ENCODE results near the gene EWSR1. TPM values are rescaled to one million over a fixed set of nuclear protein-coding genes. Genes with fewer than 3 reads are reported as not detected.
A peak's percentile ranks its signal among the peaks of the same experiment; 100 is the strongest.

Gene EWSR1
- total and polyA plus RNA-seq, 2 experiments from 2014 or later = 391 to 427 TPM

GRCh38 chr22:29291215-29291614, 23.1 kb downstream of the EWSR1 start (continued):
- no peak for TF ChIP-seq NANOG (IDR thresholded peaks at IDR 0.05; ENCODE audit: borderline replicate concordance)

DNA sequence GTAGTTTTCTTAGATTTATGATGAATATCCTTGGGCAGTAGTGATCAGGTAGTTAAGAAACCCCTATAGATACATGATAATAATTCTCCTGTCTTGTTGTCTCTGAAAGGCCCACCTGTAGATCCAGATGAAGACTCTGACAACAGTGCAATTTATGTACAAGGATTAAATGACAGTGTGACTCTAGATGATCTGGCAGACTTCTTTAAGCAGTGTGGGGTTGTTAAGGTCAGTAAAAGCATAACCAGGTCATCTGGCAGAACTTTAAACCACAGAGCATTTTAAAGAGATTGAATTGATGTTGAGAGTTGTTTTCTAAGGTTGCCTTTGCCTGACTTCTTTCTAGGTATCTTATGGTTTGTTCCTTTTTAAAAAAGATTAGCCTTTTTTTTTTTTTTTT, 24.3 kb downstream of the EWSR1 start:
- Histone ChIP-seq H3K27ac (ENCODE audit: low read depth) (no peak overlapping the region), H3K4me1 (ENCODE audit: insufficient read depth) (no peaks in the 10 kb centered on the region), H3K27me3 (ENCODE audit: insufficient read depth) (no peaks in the 10 kb centered on the region), H3K36me3 (ENCODE audit: insufficient read depth) (peaks cover 96% of the 10 kb centered on the region), H3K4me3 (no peak overlapping the region), H3K79me2 (replicated peaks; ENCODE audit: insufficient read depth) (peaks cover 66% of the 10 kb centered on the region), H3K4me2 (no peak overlapping the region), H2AFZ (no peak overlapping the region), H3F3A (replicated peaks; ENCODE audit: low read depth) (peaks cover 50% of the 10 kb centered on the region), H3K9me2 (ENCODE audit: insufficient read depth) (no peaks in the 10 kb centered on the region), H4K20me1 (replicated peaks; ENCODE audit: insufficient read depth) (peaks cover 64% of the 10 kb centered on the region)
- Mint-ChIP-seq H3K9me3 (no peaks in the 10 kb centered on the region), H3K27me3 (ENCODE audit: insufficient read depth, low read depth, poor library complexity) (peaks cover 8% of the 10 kb centered on the region), H3K27ac (no peak overlapping the region), H3K4me1 (peaks cover 3% of the 10 kb centered on the region; the same call in 2 of the 3 replicates), H3K4me3 (no peak overlapping the region), H3K36me3 (ENCODE audit: low read depth) (peaks cover 97% of the 10 kb centered on the region)
- no peak for TF ChIP-seq REST (IDR thresholded peaks at IDR 0.05; ENCODE audit: unreplicated experiment)
- TF ChIP-seq POLR2AphosphoS5 (IDR thresholded peaks at IDR 0.05; ENCODE audit: low read depth) = no peak
- no peak for TF ChIP-seq NANOG (IDR thresholded peaks at IDR 0.05; ENCODE audit: borderline replicate concordance)
- no peak for TF ChIP-seq ETS1 (IDR thresholded peaks at IDR 0.05)
- TF ChIP-seq JUNB (IDR thresholded peaks at IDR 0.05; ENCODE audit: unreplicated experiment) = no peak
- no peak for TF ChIP-seq CREB1 (CRISPR knock-in tag; IDR thresholded peaks at IDR 0.05; ENCODE audit: low read depth)
- TF ChIP-seq, protein P1, sequence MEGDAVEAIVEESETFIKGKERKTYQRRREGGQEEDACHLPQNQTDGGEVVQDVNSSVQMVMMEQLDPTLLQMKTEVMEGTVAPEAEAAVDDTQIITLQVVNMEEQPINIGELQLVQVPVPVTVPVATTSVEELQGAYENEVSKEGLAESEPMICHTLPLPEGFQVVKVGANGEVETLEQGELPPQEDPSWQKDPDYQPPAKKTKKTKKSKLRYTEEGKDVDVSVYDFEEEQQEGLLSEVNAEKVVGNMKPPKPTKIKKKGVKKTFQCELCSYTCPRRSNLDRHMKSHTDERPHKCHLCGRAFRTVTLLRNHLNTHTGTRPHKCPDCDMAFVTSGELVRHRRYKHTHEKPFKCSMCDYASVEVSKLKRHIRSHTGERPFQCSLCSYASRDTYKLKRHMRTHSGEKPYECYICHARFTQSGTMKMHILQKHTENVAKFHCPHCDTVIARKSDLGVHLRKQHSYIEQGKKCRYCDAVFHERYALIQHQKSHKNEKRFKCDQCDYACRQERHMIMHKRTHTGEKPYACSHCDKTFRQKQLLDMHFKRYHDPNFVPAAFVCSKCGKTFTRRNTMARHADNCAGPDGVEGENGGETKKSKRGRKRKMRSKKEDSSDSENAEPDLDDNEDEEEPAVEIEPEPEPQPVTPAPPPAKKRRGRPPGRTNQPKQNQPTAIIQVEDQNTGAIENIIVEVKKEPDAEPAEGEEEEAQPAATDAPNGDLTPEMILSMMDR (conservative IDR thresholded peaks at IDR 0.05; ENCODE audit: low read depth in 2 of 2) = no peak
- no peak for DNase-seq (ENCODE audit: low spot score)
- ATAC-seq = no peak

GRCh38 chr22:29298641-29299040, 30.6 kb downstream of the EWSR1 start:
- DNase-seq (ENCODE audit: low spot score) (no peak), ATAC-seq (no peak)
- Histone ChIP-seq H3K79me2 (replicated peaks; ENCODE audit: insufficient read depth) (0 out of 2 replicates have a peak, but pooled peaks cover 11% of the 10 kb centered on the region), H3F3A (replicated peaks; ENCODE audit: low read depth) (peaks cover 71% of the 10 kb centered on the region), H3K4me2 (no peak overlapping the region), H3K27me3 (ENCODE audit: insufficient read depth) (no peaks in the 10 kb centered on the region), H3K9me2 (ENCODE audit: insufficient read depth) (no peaks in the 10 kb centered on the region), H2AFZ (no peak overlapping the region), H3K27ac (ENCODE audit: low read depth) (0 out of 2 replicates have a peak overlapping the region, but pooled peaks have one; percentile 39), H3K4me1 (ENCODE audit: insufficient read depth) (no peaks in the 10 kb centered on the region), H4K20me1 (replicated peaks; ENCODE audit: insufficient read depth) (peaks cover 40% of the 10 kb centered on the region), H3K4me3 (no peak overlapping the region), H3K36me3 (ENCODE audit: insufficient read depth) (peaks cover 69% of the 10 kb centered on the region)
- H3K27me3 Mint-ChIP-seq (ENCODE audit: insufficient read depth, low read depth, poor library complexity) = peaks cover 20% of the 10 kb centered on the region
- no peak overlapping the region for H3K27ac Mint-ChIP-seq
- no peaks in the 10 kb centered on the region; the same call in 2 of the 3 replicates for H3K9me3 Mint-ChIP-seq
- no peak overlapping the region for H3K4me3 Mint-ChIP-seq
- peaks cover 79% of the 10 kb centered on the region for H3K36me3 Mint-ChIP-seq (ENCODE audit: low read depth)
- H3K4me1 Mint-ChIP-seq = peaks cover 8% of the 10 kb centered on the region
- TF ChIP-seq, protein P2, sequence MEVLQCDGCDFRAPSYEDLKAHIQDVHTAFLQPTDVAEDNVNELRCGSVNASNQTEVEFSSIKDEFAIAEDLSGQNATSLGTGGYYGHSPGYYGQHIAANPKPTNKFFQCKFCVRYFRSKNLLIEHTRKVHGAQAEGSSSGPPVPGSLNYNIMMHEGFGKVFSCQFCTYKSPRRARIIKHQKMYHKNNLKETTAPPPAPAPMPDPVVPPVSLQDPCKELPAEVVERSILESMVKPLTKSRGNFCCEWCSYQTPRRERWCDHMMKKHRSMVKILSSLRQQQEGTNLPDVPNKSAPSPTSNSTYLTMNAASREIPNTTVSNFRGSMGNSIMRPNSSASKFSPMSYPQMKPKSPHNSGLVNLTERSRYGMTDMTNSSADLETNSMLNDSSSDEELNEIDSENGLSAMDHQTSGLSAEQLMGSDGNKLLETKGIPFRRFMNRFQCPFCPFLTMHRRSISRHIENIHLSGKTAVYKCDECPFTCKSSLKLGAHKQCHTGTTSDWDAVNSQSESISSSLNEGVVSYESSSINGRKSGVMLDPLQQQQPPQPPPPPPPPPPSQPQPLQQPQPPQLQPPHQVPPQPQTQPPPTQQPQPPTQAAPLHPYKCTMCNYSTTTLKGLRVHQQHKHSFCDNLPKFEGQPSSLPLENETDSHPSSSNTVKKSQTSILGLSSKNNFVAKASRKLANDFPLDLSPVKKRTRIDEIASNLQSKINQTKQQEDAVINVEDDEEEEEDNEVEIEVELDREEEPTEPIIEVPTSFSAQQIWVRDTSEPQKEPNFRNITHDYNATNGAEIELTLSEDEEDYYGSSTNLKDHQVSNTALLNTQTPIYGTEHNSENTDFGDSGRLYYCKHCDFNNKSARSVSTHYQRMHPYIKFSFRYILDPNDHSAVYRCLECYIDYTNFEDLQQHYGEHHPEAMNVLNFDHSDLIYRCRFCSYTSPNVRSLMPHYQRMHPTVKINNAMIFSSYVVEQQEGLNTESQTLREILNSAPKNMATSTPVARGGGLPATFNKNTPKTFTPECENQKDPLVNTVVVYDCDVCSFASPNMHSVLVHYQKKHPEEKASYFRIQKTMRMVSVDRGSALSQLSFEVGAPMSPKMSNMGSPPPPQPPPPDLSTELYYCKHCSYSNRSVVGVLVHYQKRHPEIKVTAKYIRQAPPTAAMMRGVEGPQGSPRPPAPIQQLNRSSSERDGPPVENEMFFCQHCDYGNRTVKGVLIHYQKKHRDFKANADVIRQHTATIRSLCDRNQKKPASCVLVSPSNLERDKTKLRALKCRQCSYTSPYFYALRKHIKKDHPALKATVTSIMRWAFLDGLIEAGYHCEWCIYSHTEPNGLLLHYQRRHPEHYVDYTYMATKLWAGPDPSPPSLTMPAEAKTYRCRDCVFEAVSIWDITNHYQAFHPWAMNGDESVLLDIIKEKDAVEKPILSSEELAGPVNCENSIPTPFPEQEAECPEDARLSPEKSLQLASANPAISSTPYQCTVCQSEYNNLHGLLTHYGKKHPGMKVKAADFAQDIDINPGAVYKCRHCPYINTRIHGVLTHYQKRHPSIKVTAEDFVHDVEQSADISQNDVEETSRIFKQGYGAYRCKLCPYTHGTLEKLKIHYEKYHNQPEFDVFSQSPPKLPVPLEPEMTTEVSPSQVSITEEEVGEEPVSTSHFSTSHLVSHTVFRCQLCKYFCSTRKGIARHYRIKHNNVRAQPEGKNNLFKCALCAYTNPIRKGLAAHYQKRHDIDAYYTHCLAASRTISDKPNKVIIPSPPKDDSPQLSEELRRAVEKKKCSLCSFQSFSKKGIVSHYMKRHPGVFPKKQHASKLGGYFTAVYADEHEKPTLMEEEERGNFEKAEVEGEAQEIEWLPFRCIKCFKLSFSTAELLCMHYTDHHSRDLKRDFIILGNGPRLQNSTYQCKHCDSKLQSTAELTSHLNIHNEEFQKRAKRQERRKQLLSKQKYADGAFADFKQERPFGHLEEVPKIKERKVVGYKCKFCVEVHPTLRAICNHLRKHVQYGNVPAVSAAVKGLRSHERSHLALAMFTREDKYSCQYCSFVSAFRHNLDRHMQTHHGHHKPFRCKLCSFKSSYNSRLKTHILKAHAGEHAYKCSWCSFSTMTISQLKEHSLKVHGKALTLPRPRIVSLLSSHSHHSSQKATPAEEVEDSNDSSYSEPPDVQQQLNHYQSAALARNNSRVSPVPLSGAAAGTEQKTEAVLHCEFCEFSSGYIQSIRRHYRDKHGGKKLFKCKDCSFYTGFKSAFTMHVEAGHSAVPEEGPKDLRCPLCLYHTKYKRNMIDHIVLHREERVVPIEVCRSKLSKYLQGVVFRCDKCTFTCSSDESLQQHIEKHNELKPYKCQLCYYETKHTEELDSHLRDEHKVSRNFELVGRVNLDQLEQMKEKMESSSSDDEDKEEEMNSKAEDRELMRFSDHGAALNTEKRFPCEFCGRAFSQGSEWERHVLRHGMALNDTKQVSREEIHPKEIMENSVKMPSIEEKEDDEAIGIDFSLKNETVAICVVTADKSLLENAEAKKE (CRISPR knock-in tag; IDR thresholded peaks at IDR 0.05) = no peak

Measured in GM23338 (cell line).